ACC112 (cell line): ENCODE data around the gene CD44.

Experiments
- H2AFZ ChIP-seq: fragments of 200-600 bp; sonication (generic); one replicate; pipeline ENCODE4 v1.6.0; 2017; ENCODE audit warnings: antibody characterized with exemption, low read length; ENCODE audit not compliant: unreplicated experiment
- H3K27ac ChIP-seq: fragments of 200-600 bp; sonication (generic); 2 replicates; pipeline ENCODE4 v1.5.1; 2014; ENCODE audit warnings: low read depth, mild to moderate bottlenecking, antibody characterized with exemption, low read length, moderate library complexity
- H3K27me3 ChIP-seq: fragments of 200-600 bp; sonication (generic); 2 replicates; pipeline ENCODE4 v1.6.1; 2014; ENCODE audit warnings: mild to moderate bottlenecking, antibody characterized with exemption, low read length, moderate library complexity, mixed read lengths; ENCODE audit not compliant: insufficient read depth
- H3K36me3 ChIP-seq: fragments of 200-600 bp; sonication (generic); 2 replicates; pipeline ENCODE4 v1.6.1; 2016; ENCODE audit warnings: mild to moderate bottlenecking, antibody characterized with exemption, low read length, moderate library complexity, mixed read lengths; ENCODE audit not compliant: insufficient read depth
- H3K4me1 ChIP-seq: fragments of 200-600 bp; sonication (generic); one replicate; pipeline ENCODE4 v1.6.1; 2016; ENCODE audit warnings: low read length, mixed read lengths; ENCODE audit not compliant: insufficient read depth, unreplicated experiment, control insufficient read depth
- H3K4me3 ChIP-seq: fragments of 200-600 bp; sonication (generic); 2 replicates; pipeline ENCODE4 v1.5.1; 2014; ENCODE audit warnings: mild to moderate bottlenecking, low read depth, low read length
- H3K79me2 ChIP-seq: fragments of 200-600 bp; sonication (generic); one replicate; pipeline ENCODE4 v1.6.0; 2016; ENCODE audit warnings: low read length; ENCODE audit not compliant: control insufficient read depth, unreplicated experiment, insufficient read depth

Gene CD44

GRCh38 chr11:35246745-35247144, 107.8 kb downstream of the CD44 start:
- no peaks in the 10 kb centered on the region for H3K36me3 ChIP-seq
- no peaks in the 10 kb centered on the region for H3K27me3 ChIP-seq
- H3K79me2 ChIP-seq: no peaks in the 10 kb centered on the region
- H3K4me3 ChIP-seq: no peak overlapping the region
- H3K27ac ChIP-seq: no peak overlapping the region
- H2AFZ ChIP-seq: no peak overlapping the region
- H3K4me1 ChIP-seq: peaks cover 4% of the 10 kb centered on the region

GRCh38 chr11:35247428-35247827, 108.5 kb downstream of the CD44 start:
- no peaks in the 10 kb centered on the region for H3K27me3 ChIP-seq
- H3K79me2 ChIP-seq: no peaks in the 10 kb centered on the region
- no peak overlapping the region for H3K27ac ChIP-seq
- H3K4me3 ChIP-seq: no peak overlapping the region
- no peaks in the 10 kb centered on the region for H3K4me1 ChIP-seq
- no peak overlapping the region for H2AFZ ChIP-seq
- no peaks in the 10 kb centered on the region for H3K36me3 ChIP-seq

- Histone ChIP-seq H3K79me2 (no peaks in the 10 kb centered on the region), H3K36me3 (no peaks in the 10 kb centered on the region), H3K27ac (no peak overlapping the region), H2AFZ (no peak overlapping the region), H3K27me3 (no peaks in the 10 kb centered on the region), H3K4me3 (no peak overlapping the region), H3K4me1 (no peaks in the 10 kb centered on the region)
These were observed 108.9 kb downstream of the CD44 start for GRCh38 chr11:35247863-35248262.

- no peaks in the 10 kb centered on the region for H3K4me1 ChIP-seq
- H3K4me3 ChIP-seq: no peak overlapping the region
- H3K36me3 ChIP-seq: no peaks in the 10 kb centered on the region
- H3K27ac ChIP-seq: no peak overlapping the region
- H2AFZ ChIP-seq: no peak overlapping the region
- H3K79me2 ChIP-seq: no peaks in the 10 kb centered on the region
- H3K27me3 ChIP-seq: no peaks in the 10 kb centered on the region
These were observed 109.8 kb downstream of the CD44 start for GRCh38 chr11:35248558-35249323.

GRCh38 chr11:35250192-35250591, 111.2 kb downstream of the CD44 start:
- Histone ChIP-seq H3K4me1 (no peaks in the 10 kb centered on the region), H3K27me3 (no peaks in the 10 kb centered on the region), H2AFZ (no peak overlapping the region), H3K4me3 (no peak overlapping the region), H3K36me3 (no peaks in the 10 kb centered on the region), H3K79me2 (no peaks in the 10 kb centered on the region), H3K27ac (no peak overlapping the region)

GRCh38 chr11:35250621-35251020, 111.7 kb downstream of the CD44 start:
- Histone ChIP-seq H3K27ac (no peak overlapping the region), H2AFZ (no peak overlapping the region), H3K4me3 (no peak overlapping the region), H3K27me3 (no peaks in the 10 kb centered on the region), H3K4me1 (no peaks in the 10 kb centered on the region), H3K36me3 (no peaks in the 10 kb centered on the region), H3K79me2 (no peaks in the 10 kb centered on the region)

GRCh38 chr11:35253237-35253636, 114.3 kb downstream of the CD44 start:
- H3K27ac ChIP-seq: no peak overlapping the region
- H3K27me3 ChIP-seq: no peaks in the 10 kb centered on the region
- H3K4me3 ChIP-seq: no peak overlapping the region
- H2AFZ ChIP-seq: no peak overlapping the region
- H3K36me3 ChIP-seq: no peaks in the 10 kb centered on the region
- no peaks in the 10 kb centered on the region for H3K79me2 ChIP-seq
- H3K4me1 ChIP-seq: no peaks in the 10 kb centered on the region

GRCh38 chr11:35255514-35255913, 116.5 kb downstream of the CD44 start:
- H3K79me2 ChIP-seq: no peaks in the 10 kb centered on the region
- H3K4me3 ChIP-seq: no peak overlapping the region
- no peak overlapping the region for H2AFZ ChIP-seq
- no peaks in the 10 kb centered on the region for H3K36me3 ChIP-seq
- H3K4me1 ChIP-seq: peaks cover 6% of the 10 kb centered on the region
- H3K27ac ChIP-seq: no peak overlapping the region
- H3K27me3 ChIP-seq: no peaks in the 10 kb centered on the region

GRCh38 chr11:35256296-35256695, 117.3 kb downstream of the CD44 start:
- Histone ChIP-seq H3K4me3 (no peak overlapping the region), H3K4me1 (peaks cover 12% of the 10 kb centered on the region), H3K36me3 (no peaks in the 10 kb centered on the region), H3K27me3 (no peaks in the 10 kb centered on the region), H3K79me2 (no peaks in the 10 kb centered on the region), H3K27ac (no peak overlapping the region), H2AFZ (no peak overlapping the region)

GRCh38 chr11:35257281-35257680, 118.3 kb downstream of the CD44 start:
- Histone ChIP-seq H3K27me3 (no peaks in the 10 kb centered on the region), H3K79me2 (no peaks in the 10 kb centered on the region), H3K4me3 (no peak overlapping the region), H3K27ac (no peak overlapping the region), H3K36me3 (no peaks in the 10 kb centered on the region), H2AFZ (no peak overlapping the region), H3K4me1 (peaks cover 12% of the 10 kb centered on the region)

GRCh38 chr11:35259529-35259928, 120.6 kb downstream of the CD44 start:
- H3K27me3 ChIP-seq: no peaks in the 10 kb centered on the region
- no peaks in the 10 kb centered on the region for H3K36me3 ChIP-seq
- H3K4me1 ChIP-seq: peaks cover 12% of the 10 kb centered on the region
- no peak overlapping the region for H3K27ac ChIP-seq
- H3K4me3 ChIP-seq: no peak overlapping the region
- H2AFZ ChIP-seq: no peak overlapping the region
- no peaks in the 10 kb centered on the region for H3K79me2 ChIP-seq
